GM12865 (cell line): ENCODE measurements around the gene GPR149.

Source experiments
- DNase-seq: peaks from one replicate; pipeline ENCODE4 v3.0.0; 2010; ENCODE audit warnings: low read depth
- H3K4me3 ChIP-seq: 2 replicates; pipeline ENCODE4 v1.5.1; 2011; ENCODE audit warnings: mild to moderate bottlenecking, low read depth, low read length, control low read depth
- TF ChIP-seq, protein P1 (sequence below): IDR thresholded peaks from 2 replicates; pipeline ENCODE4 v1.5.1; 2011; ENCODE audit warnings: low read length, control low read depth, low read depth, inconsistent platforms; ENCODE audit not compliant: insufficient read depth; ENCODE audit errors: missing control alignments

Gene GPR149

DNA sequence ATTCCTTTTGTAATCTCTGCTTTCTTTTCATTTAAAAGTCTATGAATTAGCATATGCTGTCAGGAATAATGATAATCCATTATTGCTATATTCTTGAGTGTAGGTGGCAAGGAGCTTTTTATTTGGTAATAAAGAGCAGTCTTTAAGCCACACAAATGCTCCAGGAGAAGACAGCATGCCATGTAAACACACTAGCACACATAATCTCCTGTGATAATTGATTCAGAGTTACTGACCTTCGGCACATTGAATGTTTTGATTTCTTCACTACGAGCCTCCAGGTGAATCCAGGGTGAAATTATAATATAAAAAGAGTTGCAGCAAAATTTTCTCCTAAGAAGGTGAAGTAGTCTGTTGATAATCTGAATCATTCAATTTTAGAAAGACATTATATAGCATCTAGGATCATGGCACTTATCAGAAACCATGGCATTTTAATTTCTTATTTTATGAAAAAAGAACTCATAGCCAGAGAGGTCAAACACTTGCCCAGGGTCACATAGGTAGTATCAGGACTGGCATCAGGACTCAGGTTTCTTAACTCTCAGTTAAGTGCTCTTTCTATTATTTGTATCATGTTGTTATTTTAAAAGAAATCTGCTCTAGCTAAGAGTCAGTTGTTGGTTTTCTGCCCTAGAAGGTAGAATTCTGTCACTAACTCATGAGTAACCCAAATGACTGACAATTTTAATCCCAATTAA, 84.4 kb downstream of the GPR149 start:
- DNase-seq = no peak
- H3K4me3 ChIP-seq = no peak overlapping the region
- TF ChIP-seq, protein P1, sequence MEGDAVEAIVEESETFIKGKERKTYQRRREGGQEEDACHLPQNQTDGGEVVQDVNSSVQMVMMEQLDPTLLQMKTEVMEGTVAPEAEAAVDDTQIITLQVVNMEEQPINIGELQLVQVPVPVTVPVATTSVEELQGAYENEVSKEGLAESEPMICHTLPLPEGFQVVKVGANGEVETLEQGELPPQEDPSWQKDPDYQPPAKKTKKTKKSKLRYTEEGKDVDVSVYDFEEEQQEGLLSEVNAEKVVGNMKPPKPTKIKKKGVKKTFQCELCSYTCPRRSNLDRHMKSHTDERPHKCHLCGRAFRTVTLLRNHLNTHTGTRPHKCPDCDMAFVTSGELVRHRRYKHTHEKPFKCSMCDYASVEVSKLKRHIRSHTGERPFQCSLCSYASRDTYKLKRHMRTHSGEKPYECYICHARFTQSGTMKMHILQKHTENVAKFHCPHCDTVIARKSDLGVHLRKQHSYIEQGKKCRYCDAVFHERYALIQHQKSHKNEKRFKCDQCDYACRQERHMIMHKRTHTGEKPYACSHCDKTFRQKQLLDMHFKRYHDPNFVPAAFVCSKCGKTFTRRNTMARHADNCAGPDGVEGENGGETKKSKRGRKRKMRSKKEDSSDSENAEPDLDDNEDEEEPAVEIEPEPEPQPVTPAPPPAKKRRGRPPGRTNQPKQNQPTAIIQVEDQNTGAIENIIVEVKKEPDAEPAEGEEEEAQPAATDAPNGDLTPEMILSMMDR = no peak

DNA sequence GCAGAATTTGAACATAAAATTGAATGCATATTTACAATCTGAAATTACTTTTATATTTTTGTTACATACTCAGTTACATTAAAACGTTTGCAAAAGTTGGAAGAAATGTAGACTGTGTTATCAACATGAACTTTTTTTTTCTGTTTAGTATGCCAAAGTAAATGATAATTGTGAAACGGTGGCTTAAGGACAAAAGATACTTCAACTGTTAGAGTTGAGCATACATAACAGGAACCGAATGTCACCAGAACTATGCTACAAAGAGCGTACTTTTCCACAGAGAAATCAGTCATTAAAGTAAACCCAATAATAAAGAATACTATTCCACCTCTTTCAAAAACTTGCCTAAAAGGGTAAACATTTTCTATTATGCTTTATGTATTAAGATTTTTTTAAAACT, 91.4 kb downstream of the GPR149 start:
- no peak for DNase-seq
- TF ChIP-seq, protein P1 = no peak
- H3K4me3 ChIP-seq = no peak overlapping the region

DNA sequence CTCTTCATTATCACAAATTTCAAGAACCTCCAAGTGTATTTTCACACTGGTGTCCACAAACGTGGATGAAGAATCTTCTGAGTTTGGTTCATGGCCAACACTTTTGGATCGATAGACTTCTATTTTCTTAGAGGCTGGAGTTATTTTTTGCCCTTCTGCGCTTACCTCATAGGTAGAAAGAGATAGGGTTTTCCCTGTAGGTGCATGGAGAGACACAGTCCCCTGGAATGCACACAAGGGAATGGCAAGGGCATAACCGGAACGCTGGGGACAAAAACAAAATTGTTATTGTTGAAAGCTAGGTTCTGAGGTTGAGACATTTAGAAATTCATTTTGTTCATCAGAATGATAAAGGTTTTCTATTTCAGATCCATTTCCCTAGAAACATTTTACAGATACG, 92.0 kb downstream of the GPR149 start:
- TF ChIP-seq, protein P1 = no peak
- no peak overlapping the region for H3K4me3 ChIP-seq
- no peak for DNase-seq

DNA sequence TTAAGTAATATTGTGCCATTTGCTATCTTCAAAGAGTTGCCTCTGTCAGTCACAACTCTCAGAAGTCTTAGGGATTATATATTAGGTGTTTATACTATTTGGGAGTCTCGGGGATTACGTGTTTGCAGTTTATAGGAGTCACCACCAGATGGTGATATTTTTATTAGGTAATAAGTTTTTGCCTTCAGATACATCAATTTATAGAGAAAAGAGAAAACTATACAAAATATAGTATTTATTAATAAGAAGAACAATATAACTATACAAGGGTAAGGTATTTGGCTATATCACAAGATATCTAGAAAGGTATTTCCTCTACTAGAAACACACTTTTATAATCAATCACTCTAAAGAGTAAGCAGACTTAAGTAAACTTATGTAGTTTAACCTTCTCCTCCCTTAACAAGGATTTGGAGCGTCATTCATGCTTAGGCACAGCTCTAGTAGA, 95.0 kb downstream of the GPR149 start:
- TF ChIP-seq, protein P1 = peak; percentile 33
- no peak overlapping the region for H3K4me3 ChIP-seq
- peak; percentile 29 for DNase-seq

DNA sequence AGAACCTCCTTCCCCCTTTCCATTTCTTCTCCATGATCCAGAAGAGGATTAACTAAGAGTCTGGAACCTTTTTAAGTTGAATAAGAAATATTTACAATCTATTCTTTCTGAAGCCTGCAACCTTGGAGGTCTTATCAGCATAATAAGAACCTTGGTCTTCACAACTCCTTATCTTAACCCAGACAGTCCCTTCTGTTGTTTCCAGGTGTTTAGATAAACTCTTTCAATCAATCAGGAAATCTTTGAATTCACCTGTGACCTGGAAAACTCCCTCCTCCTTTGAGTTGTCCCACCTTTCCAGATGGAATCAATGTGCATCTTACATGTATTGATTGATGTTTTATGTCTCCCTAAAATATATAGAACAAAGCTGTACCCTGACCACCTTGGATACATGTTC, 102.1 kb downstream of the GPR149 start:
- TF ChIP-seq, protein P1 = no peak

DNA sequence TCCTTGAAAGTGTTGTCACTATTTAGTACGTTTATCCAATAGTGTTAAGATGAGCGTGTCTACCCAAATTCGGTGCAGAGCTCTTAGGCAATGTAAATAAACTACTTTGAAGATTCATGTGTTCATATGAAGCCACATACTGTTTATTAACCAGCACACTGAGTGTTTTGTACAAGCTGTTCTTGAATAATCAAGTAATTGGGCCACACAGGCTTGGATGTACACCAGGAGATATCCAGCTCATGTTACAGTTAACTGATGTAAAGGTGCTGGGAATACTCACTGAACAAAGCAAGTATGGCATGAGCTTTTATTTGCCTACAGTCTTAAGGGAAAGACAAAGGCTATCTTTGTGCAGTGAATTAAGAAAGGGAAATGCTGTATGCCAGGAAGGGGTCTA, 105.1 kb downstream of the GPR149 start:
- TF ChIP-seq, protein P1 = no peak
- no peak for DNase-seq
- H3K4me3 ChIP-seq = peak overlapping the region; percentile 85

More for the DNA sequence above, 102.1 kb downstream of the GPR149 start:
- DNase-seq = no peak
- H3K4me3 ChIP-seq = no peak overlapping the region
